MM.1S (cell line): Measurements from ENCODE around the gene TMEM62.

Experiments
- EZH2 ChIP-seq: fragments of 300-600 bp; sonication (generic); optimal IDR thresholded peaks from 2 replicates; pipeline ENCODE3; 2017; ENCODE audit warnings: low read depth, mild to moderate bottlenecking, antibody characterized with exemption, low read length, mixed read lengths
- TF ChIP-seq, protein P1 (sequence below): fragments of 300-600 bp; sonication (generic); IDR thresholded peaks from 2 replicates; pipeline ENCODE4 v1.5.1; 2016; ENCODE audit warnings: antibody characterized with exemption, low read length, mixed read lengths

DNA sequence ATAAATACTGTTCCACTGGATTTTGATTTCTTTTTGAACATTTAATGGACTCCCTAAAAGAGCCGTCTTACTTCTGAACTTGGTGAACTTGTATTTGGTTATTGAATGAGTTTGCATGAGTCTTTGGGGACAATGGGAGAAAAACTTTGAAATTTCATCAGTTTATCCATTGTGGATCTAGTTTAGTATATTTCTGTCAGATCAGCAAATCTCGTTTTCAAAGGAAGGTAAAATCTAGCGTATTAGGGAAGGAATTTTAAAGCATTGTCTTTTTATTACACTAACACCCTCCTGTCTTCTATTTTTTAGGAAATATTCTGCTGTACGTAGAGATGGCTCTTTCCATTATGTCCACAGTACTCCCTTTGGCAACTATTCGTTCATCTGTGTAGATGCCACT is 12.8 kb downstream of the TMEM62 start:
- TF ChIP-seq, protein P1, sequence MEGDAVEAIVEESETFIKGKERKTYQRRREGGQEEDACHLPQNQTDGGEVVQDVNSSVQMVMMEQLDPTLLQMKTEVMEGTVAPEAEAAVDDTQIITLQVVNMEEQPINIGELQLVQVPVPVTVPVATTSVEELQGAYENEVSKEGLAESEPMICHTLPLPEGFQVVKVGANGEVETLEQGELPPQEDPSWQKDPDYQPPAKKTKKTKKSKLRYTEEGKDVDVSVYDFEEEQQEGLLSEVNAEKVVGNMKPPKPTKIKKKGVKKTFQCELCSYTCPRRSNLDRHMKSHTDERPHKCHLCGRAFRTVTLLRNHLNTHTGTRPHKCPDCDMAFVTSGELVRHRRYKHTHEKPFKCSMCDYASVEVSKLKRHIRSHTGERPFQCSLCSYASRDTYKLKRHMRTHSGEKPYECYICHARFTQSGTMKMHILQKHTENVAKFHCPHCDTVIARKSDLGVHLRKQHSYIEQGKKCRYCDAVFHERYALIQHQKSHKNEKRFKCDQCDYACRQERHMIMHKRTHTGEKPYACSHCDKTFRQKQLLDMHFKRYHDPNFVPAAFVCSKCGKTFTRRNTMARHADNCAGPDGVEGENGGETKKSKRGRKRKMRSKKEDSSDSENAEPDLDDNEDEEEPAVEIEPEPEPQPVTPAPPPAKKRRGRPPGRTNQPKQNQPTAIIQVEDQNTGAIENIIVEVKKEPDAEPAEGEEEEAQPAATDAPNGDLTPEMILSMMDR: no peak
- TF ChIP-seq EZH2: no peak
